ENCODE results near the gene ROMO1.
A peak's percentile ranks its signal among the peaks of the same experiment; 100 is the strongest.
"Not testable (repeated sequence)": the region's sequence is repeated elsewhere in the genome, so short reads cannot be mapped to it uniquely, and the experiment has no call there.

The ROMO1 gene

DNA sequence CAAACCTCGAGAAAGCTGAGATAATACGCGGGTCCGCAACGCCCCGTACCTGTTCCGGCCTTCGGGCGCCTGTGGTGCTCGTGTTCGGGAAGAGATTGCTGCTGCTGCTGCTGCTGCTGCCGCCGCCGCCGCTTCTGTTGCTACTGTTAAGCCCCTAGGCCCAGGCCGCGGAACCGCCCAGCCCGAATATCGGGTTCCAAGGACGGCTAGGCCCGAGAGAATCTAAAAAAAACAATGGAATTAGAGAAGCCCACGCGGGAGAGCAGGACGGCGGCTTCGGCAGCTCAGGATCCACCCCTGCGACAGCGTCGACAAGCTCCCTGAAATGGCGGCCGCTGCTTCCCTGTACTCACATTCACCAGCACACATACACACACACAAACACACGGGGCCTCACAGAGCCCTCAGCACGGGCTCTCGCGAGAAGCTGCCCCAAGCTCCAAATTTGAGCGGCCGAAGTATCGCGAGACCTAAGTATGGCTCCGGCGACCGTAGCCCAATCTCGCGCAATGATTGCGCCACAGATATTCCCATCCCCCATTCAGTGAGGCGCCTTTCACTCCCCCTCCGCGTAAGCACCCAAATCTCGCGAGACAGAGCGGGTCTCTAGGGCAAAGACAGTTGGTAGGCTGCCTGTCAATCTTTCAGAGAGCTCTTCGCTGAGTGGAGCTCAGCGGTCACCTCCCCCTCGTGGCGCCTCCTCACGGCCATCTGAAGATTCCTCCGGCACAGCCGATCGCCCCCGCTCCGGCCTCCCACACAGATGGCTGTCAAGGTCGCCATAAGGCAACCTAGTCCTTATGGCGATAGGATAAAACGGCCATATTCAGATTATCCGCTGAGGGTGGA lies 42.9 kb downstream of the ROMO1 start, which contains the start of gene RBM39:
Gene RBM39 (minus strand): TSS at position 369 of the 849 bp plus-strand sequence. CDS start 1,386 bp downstream, outside the sequence.
- TF ChIP-seq CTCF (IDR thresholded peaks at IDR 0.05; ENCODE audit: low read depth, low read length) = 0 out of 2 replicates have a peak, but pooled peaks have one; percentile 36

GRCh38 chr20:35742741-35743523 lies 43.7 kb downstream of the ROMO1 start:
- peak; percentile 49 for DNase-seq
- no peaks in the 10 kb centered on the region for H3K27me3 ChIP-seq (ENCODE audit: insufficient read depth, low read depth, severe bottlenecking)
- H3K4me3 ChIP-seq (ENCODE audit: low read depth, low read length) = peak overlapping the region; percentile 47
- no peak for TF ChIP-seq CTCF (IDR thresholded peaks at IDR 0.05; ENCODE audit: low read depth, low read length)
- H3K27ac ChIP-seq = peak overlapping the region; percentile 99
- H3K36me3 ChIP-seq = peaks cover 39% of the 10 kb centered on the region
- H3K9me3 ChIP-seq (ENCODE audit: severe bottlenecking) = no peaks in the 10 kb centered on the region

More for the DNA sequence above, 42.9 kb downstream of the ROMO1 start, which contains the start of gene RBM39:
- no peaks in the 10 kb centered on the region for H3K9me3 ChIP-seq (ENCODE audit: severe bottlenecking)
- H3K4me3 ChIP-seq (ENCODE audit: low read depth, low read length) = peak within 1 kb of the TSS; percentile 94
- H3K27ac ChIP-seq = peak within 1 kb of the TSS; percentile 100
- peak; percentile 100 for DNase-seq
- peaks cover 47% of the 10 kb centered on the region for H3K36me3 ChIP-seq
- H3K27me3 ChIP-seq (ENCODE audit: insufficient read depth, low read depth, severe bottlenecking) = no peaks in the 10 kb centered on the region

GRCh38 chr20:35743693-35744491 lies 44.7 kb downstream of the ROMO1 start:
- H3K36me3 ChIP-seq = peaks cover 29% of the 10 kb centered on the region
- H3K27ac ChIP-seq = peak overlapping the region; percentile 99
- no peak for TF ChIP-seq CTCF (IDR thresholded peaks at IDR 0.05; ENCODE audit: low read depth, low read length)
- H3K27me3 ChIP-seq (ENCODE audit: insufficient read depth, low read depth, severe bottlenecking) = no peaks in the 10 kb centered on the region
- no peaks in the 10 kb centered on the region for H3K9me3 ChIP-seq (ENCODE audit: severe bottlenecking)
- H3K4me3 ChIP-seq (ENCODE audit: low read depth, low read length) = peak overlapping the region; percentile 47
- peak; percentile 77 for DNase-seq

GRCh38 chr20:35744492-35744841 lies 45.3 kb downstream of the ROMO1 start:
- not testable (repeated sequence) for H3K9me3 ChIP-seq (ENCODE audit: severe bottlenecking); H3K4me3 ChIP-seq (ENCODE audit: low read depth, low read length); DNase-seq; H3K27me3 ChIP-seq (ENCODE audit: insufficient read depth, low read depth, severe bottlenecking)
- Histone ChIP-seq H3K27ac (peak overlapping the region; percentile 99), H3K36me3 (peaks cover 24% of the 10 kb centered on the region)

Measured in WERI-Rb-1 (cell line).